Testis (tissue), 2 donors: ENCODE results near the gene ME1.

Experiments used
- POLR2A ChIP-seq: fragments of 450-650 bp; IDR thresholded peaks from one replicate; pipeline ENCODE4 v1.6.1; 2017; ENCODE audit warnings: antibody characterized with exemption, mild to moderate bottlenecking, moderate library complexity
- TF ChIP-seq, protein P1 (sequence below), 3 experiments: fragments of 450-650 bp in 2 of 3; fragments of 200-600 bp in 1 of 3; sonication (generic) in 1 of 3; IDR thresholded peaks; one replicate each; pipeline ENCODE4 v1.5.1; 2016 to 2019; ENCODE audit warnings: antibody characterized with exemption in 3 of 3, mild to moderate bottlenecking in 2 of 3, moderate library complexity in 1 of 3

DNA sequence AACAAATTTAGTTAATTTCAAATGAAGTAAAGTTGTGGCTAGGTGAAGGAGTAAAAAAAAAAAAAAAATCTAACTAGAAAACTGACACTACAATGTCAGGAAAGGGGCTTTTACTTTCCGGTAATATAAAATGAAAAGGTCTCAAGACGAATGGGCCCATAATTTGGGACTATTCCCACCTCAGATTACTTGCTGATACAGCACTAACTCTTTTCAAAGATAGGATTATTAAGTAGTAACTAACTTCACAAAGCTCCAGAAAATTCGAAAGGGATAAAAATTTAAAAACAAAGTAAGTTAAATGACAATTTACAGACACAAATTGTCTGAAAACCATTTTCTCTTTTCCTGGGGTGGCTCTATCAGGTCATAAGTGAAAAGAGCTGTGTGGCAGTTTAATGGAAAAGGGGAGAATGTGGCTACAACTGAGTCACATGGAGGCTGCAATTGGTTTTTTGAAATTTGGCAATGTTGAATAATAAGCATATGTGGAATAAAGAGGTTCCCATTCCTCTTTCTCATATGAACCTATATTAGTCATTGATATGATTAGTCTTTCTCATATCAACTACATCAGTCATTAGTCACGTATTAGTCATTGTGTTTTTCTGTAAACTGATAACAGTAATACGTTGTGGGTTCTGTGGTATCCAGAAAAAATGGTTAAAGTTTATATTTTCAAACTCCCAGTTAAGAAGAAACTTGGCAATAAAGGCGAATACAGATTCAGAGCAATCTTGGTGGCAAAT is 159.7 kb downstream of the ME1 start:
- TF ChIP-seq, protein P1, sequence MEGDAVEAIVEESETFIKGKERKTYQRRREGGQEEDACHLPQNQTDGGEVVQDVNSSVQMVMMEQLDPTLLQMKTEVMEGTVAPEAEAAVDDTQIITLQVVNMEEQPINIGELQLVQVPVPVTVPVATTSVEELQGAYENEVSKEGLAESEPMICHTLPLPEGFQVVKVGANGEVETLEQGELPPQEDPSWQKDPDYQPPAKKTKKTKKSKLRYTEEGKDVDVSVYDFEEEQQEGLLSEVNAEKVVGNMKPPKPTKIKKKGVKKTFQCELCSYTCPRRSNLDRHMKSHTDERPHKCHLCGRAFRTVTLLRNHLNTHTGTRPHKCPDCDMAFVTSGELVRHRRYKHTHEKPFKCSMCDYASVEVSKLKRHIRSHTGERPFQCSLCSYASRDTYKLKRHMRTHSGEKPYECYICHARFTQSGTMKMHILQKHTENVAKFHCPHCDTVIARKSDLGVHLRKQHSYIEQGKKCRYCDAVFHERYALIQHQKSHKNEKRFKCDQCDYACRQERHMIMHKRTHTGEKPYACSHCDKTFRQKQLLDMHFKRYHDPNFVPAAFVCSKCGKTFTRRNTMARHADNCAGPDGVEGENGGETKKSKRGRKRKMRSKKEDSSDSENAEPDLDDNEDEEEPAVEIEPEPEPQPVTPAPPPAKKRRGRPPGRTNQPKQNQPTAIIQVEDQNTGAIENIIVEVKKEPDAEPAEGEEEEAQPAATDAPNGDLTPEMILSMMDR (IDR thresholded peaks at IDR 0.05): no peak
- TF ChIP-seq POLR2A: no peak
